Thyroid gland (tissue), 4 donors: ENCODE results near the gene DNAH10.

Source experiments
- CTCF ChIP-seq, 6 experiments: fragments of 200-600 bp in 3 of 6; fragments of 450-650 bp in 3 of 6; sonication (generic) in 3 of 6; IDR thresholded peaks; one replicate each; pipeline ENCODE4 v1.5.1; 2016 to 2019; ENCODE audit warnings: antibody characterized with exemption in 6 of 6, mild to moderate bottlenecking in 2 of 6, inconsistent platforms in 1 of 6, moderate library complexity in 1 of 6
- POLR2A ChIP-seq, 2 donors: fragments of 450-650 bp; IDR thresholded peaks; one replicate each; pipeline ENCODE4 v1.6.1; 2017; ENCODE audit warnings: antibody characterized with exemption in 2 of 2, mild to moderate bottlenecking in 2 of 2, moderate library complexity in 1 of 2

- TF ChIP-seq POLR2A (IDR thresholded peaks at IDR 0.05) (no peak), CTCF (IDR thresholded peaks at IDR 0.05) (no peak)
Measured at GRCh38 chr12:123958462-123958861, 196.4 kb downstream of the DNAH10 start.
